Esophagus squamous epithelium (tissue), 4 donors: ENCODE measurements around the gene ADRA1B.
A peak's percentile ranks its signal among the peaks of the same experiment; 100 is the strongest.

Source experiments
- POLR2A ChIP-seq, 4 donors: fragments of 450-650 bp; IDR thresholded peaks; one replicate each; pipeline ENCODE4 v1.6.1; 2017; ENCODE audit warnings: antibody characterized with exemption in 4 of 4, mild to moderate bottlenecking in 4 of 4, moderate library complexity in 3 of 4
- TF ChIP-seq, protein P1 (sequence below), 6 experiments: fragments of 450-650 bp in 4 of 6; fragments of 200-600 bp in 2 of 6; sonication (generic) in 2 of 6; IDR thresholded peaks; one replicate each; pipeline ENCODE4 v1.5.1; 2016 to 2019; ENCODE audit warnings: antibody characterized with exemption in 6 of 6, mild to moderate bottlenecking in 4 of 6, moderate library complexity in 4 of 6

DNA sequence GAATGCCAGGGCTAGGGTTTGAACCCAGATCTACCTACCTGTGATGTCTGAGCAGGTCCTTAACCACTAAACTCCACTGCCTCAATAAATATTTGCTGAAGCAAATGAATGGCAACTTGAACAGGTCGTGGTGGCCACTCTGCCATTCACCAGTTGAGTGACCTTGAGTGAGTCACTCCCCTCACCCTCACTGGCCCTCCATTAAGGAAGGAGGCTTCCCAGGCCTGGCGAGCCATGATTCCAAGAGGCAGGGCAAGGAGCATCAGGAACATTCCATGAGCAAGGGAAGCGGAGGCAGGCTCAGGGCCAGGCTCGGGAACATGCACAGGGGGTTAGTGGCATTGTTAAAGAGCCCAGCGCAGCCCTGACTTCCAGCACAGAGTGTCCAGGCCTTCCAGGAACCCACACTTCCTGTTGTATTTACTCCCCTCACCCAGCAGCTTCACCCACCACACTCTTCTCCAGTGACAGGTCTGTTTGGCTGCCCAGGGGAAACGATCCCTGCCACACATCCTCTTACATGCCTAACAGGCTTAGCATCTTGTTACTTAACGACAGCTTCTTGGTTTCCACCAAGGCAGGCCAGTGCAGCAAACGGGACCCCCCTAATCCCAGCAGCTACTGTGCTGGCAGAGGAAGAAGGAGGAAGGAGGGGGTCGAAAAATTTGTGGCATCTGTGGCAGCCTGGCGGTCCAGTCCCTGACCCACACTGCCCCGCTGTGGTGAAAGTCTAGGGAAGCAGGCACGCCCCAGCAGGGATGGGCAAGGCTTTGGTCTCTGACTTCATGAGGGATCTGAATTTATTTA lies 49.0 kb downstream of the ADRA1B start:
- TF ChIP-seq, protein P1, sequence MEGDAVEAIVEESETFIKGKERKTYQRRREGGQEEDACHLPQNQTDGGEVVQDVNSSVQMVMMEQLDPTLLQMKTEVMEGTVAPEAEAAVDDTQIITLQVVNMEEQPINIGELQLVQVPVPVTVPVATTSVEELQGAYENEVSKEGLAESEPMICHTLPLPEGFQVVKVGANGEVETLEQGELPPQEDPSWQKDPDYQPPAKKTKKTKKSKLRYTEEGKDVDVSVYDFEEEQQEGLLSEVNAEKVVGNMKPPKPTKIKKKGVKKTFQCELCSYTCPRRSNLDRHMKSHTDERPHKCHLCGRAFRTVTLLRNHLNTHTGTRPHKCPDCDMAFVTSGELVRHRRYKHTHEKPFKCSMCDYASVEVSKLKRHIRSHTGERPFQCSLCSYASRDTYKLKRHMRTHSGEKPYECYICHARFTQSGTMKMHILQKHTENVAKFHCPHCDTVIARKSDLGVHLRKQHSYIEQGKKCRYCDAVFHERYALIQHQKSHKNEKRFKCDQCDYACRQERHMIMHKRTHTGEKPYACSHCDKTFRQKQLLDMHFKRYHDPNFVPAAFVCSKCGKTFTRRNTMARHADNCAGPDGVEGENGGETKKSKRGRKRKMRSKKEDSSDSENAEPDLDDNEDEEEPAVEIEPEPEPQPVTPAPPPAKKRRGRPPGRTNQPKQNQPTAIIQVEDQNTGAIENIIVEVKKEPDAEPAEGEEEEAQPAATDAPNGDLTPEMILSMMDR (IDR thresholded peaks at IDR 0.05) = peak in 5 of 6 experiments; percentile 35 to 56 (median 52)
- TF ChIP-seq POLR2A (IDR thresholded peaks at IDR 0.05) = no peak
